ENCODE measurements around the gene DNAAF8.
"Not testable (repeated sequence)": the region's sequence is repeated elsewhere in the genome, so short reads cannot be mapped to it uniquely, and the experiment has no call there.

The DNAAF8 gene

GRCh38 chr16:4754865-4755264 lies 20.5 kb downstream of the DNAAF8 start:
- DNase-seq = no peak

DNA sequence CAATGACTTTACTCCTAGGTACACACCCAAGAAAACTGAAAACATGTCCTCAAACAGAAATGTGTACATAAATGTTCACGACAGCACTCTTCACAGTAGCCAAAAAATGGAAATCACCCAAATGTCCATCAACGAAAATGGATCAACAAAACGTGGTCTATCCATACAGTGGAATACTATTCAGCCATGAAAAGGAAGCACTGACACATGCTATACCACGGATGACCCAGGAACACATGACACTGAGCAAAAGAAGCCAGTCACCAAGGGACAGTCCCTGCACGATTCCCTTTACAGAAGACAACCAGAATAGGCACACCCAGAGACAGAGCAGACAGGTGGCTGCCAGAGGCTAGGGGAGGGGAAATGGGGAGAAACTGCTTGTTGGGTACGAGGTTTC lies 21.4 kb downstream of the DNAAF8 start:
- no peak for DNase-seq

GRCh38 chr16:4760221-4760910 lies 26.0 kb downstream of the DNAAF8 start:
- no peak for DNase-seq

DNA sequence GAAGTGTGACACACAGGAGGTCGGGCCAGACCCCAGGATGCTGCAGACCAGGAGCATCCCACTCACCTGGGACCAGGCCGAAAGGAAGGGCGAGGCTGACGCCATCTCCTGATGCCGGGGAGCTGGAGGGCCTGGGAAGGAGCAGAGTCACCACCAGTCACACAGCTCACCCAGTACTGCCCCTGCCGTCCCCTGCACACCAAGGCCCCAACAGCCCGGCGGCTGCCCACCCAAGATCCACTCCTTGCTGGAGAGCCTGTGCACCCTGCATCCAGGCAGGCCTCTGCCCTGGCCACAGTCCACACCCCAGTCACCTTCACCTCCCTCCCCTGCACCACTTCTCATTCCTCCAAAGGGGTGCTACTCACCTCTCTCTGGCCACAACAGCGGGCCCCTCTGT lies 27.9 kb downstream of the DNAAF8 start:
- no peak for DNase-seq

DNA sequence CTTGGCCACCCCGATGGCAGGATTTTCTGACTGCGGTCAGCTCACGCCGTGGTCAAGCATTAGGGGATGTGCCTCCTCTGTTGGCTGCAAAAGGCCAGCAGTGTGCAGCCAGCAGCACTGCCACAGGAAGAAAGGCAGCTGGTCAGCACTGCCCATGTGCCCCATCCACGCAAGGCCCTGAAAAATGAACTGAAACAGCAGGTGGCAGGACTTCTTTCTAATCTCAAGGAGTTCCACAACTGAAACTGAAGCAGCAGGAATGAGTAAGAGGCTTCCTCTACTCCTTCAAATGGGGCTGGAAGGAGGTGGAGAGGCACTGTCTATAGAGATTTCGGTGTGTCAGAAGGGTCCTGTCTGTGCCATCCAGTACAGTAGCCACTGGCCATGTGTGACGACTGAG lies 29.5 kb downstream of the DNAAF8 start:
- DNase-seq = no peak

DNA sequence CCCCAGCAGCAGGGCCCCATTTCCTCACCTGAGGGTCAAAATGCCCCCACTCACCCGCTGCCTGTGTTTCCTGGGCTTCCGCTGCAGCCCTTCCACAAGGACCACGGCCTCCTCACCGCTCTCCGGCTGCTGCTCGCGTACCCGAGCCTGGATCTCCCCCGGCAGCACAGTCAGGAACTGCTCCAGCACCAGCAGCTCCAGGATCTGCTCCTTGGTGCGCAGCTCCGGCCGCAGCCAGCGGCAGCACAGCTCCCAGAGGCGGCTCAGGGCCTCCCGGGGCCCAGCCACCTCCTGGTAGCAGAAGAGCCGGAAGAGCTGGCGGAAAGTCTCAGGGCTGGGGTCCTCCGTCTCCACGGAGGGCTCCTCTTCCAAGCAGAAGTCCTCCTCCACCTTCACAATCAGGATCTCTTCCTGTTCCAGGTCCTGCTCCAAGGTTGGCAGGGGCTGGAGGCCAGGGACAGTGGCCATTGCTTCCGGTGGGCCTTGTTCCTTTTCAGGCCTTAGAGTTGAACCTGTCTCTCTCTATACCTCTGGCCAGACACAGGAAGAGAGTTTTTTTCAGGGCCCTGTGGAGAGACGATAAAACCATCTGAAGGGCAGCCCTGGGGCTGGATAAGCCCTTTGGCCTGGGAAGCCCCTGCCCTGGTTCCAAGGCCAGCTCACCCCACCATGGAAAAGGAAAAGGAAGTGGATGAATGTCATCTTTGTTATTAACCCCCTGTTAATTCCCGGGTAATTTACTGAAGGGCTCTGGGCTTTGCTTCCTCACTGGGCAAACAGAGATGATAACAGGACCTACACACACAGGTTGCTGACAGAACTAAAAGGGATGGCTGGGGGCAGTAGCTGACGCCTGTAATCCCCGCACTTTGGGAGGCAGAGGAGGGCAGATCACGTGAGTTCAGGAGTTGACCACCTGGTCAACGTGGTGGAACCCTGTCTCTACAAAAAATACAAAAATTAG lies 31.5 kb downstream of the DNAAF8 start:
- no peak for DNase-seq

GRCh38 chr16:4766875-4767628 lies 32.7 kb downstream of the DNAAF8 start, which contains the start of gene ZNF500:
Gene ZNF500 (minus strand): TSS chr16:4767162. CDS start chr16:4765978, 1,184 bp downstream.
- DNase-seq = peak; percentile 94

DNA sequence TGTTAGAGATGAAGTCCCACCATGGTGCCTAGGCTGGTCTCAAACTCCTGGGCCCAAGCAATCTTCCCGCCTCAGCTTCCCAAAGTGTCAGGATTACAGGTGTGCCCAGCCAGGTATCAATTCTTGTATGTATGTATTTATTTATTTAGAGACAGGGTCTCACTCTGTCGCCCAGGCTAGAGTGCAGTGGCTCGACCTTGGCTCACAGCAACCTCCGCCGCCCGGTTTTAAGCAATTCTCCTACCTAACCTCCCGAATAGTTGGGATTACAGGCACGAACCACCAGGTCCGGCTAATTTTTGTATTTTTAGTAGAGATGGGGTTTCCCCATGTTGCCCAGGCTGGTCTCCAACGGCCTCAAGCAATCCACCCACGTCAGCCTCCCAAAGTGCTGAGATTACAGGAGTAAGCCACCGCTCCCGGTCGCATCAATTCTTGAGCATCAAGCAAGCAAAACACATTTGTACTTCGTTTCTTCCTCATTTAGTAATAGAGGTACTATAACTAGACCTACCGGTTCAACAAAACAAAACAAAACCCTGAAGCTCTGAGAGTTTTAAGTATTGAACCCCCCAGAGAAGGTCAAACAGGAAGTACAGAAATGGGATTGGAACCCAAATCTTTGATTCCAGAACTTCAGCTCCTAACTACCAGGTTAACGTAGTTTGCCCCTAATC lies 33.7 kb downstream of the DNAAF8 start:
- DNase-seq = peak; percentile 41

GRCh38 chr16:4768549-4769305 lies 34.4 kb downstream of the DNAAF8 start:
- peak; percentile 95 for DNase-seq

DNA sequence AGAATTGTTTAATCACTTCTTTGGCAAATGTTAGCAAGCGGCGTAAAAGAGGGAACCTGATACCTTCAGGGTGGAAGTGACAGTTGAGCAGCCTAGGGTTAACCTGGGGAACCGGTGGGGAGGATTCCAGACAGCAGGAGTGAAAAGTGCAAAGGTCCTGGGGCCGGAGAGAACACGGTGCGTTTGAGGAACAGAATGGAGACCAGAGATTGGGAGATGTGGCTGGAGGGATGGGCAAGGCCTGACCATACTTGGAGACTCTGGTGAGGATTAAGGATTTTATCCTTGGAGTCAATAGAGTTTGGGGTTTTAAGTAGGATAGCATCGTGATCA lies 34.9 kb downstream of the DNAAF8 start:
- DNase-seq = no peak

DNA sequence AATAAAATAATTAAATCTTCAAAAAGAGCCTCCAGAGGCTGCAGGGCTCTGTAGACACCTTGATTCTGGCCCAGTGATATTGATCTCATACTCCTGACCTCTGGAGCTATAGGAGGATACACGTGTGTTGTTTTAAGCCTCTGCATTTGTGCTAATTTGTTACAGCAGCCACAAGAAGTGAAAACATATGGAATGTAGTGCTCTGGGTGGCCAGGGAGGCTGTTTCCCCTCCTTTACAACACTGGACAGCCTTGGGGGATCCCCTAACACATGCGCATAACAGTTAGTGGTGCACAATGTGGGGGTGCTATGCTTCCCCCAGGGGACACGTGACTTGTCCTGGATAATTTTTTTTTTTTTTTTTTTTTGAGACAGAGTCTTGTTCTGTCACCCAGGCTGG lies 37.3 kb downstream of the DNAAF8 start:
- no peak for DNase-seq

DNA sequence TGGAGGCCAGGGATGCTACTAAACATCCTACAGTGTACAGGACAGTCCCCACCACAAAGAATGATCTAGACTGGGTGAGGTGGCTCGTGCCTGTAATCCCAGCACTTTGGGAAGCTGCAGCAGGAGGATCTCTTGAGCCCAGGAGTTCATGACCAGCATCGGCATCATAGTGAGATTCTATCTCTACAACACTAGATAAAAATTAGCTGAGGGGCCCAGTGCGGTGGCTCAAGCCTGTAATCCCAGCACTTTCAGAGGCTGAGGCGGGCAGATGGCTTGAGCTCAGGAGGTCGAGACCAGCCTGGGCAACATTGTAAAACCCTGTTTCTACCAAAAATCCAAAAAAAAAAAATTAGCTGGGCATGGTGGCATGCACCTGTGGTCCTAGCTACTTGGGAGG lies 38.0 kb downstream of the DNAAF8 start:
- DNase-seq = no peak

- no peak for DNase-seq
Measured at GRCh38 chr16:4775005-4775404, 40.7 kb downstream of the DNAAF8 start.

- DNase-seq = no peak
Measured at GRCh38 chr16:4776141-4776705, 41.9 kb downstream of the DNAAF8 start.

DNA sequence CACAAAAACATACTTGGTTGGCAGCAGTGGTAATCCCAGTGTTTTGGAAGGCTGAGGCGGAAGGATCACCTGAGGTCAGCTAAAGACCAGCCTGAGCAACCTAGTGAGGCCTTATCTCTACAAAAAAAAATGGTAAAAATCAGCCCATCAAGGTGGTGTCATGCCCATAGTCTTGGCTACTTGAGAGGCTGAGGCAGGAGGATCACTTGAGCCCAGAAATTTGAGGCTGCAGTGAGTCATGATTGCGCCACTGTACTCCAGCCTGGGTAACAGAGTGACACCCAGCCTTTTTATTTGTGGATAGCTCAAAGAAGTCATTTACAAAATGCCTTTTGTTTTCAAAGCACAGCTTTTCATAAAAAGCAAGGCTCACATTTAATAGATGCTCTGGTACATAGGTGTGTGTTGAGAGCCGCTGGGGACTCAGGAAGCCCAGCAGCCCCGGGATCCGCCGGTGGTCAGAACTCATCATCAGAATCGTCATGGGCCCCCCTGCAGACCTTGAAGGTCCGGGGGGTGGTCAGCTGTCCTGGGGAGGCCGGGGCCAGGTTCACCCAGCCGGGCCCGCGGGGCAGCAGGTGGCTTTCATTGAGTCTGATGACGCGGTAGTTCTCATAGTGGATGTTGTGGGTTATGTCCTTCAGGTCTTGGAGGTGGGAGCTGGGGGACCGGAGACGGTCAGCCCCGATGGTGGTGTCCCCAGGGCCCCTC lies 43.2 kb downstream of the DNAAF8 start:
- no peak for DNase-seq

DNA sequence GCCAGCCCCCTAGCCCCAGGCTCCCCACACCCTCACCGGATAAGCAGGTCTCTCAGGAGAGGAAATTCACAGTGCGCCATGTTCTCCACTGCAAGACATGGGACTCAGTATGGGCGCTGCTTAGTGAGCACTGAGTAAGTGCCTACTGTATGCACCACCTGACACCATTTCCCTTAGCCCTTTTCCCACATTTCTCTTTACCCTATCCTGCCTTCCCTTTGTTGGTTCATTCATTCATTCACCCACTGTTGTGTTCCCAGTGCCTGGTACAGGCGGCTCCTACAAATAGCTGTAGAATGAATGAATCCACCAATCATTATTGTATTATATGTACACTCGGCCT lies 43.7 kb downstream of the DNAAF8 start:
- no peak for DNase-seq

GRCh38 chr16:4780235-4780634 lies 45.9 kb downstream of the DNAAF8 start:
- DNase-seq = peak; percentile 45

DNA sequence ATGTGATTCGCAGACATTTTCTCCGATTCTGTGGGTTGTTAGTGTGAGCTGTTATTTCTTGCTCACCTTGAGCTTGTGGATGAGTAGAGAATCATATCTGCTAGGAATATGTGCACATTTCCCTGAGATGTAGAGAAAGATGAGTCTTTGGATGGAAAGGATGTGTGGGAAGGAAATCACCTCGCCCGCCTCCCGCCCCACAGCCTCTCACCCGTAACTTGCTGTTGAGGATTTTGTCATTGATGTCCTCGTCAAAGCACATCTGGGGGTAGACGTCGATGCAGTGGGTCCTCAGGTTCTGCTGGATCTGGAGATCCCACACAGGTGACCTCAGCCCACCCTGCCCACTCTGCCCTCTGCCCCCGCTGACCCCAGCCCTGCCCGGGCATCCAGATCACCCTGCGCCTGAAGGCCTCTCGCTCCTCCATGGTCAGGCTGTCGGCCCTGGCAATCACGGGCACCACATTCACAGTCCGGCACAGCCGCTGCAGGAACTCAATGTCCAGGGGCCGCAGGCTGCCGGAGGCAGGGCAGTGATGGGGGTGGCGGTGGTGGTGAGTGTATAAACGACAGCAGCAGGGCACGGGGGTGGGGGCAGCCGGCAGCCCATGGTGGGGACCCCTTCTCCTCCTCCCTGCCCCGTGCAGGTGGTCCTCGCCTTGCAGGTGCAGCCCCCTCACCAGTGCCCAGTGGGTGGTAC lies 49.1 kb downstream of the DNAAF8 start:
- DNase-seq = no peak

GRCh38 chr16:4783951-4784336 lies 49.6 kb downstream of the DNAAF8 start:
- DNase-seq = no peak

DNA sequence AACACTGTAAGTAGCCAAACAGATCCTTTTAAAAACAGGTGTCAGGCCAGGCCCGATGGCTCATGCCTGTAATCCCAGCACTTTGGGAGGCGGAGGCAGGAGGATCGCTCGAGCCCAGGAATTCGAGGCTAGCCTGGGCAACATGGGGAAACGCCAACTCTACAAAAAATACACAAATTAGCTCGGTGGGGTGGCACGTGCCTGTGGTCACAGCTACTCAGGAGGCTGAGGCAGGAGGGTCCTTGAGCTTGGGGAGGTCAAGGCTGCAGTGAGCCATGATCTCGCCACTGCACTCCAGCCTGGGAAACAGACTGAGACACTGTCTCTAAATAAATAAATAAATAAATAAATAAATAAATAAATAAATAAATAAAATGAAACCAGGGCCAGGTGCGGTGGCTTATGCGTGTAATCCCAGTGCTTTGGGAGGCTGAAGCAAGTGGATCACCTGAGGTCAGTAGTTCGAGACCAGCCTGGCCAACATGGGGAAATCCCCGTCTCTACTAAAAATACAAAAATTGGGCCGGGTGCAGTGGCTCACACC lies 50.2 kb downstream of the DNAAF8 start:
- DNase-seq = not testable (repeated sequence)

All from EL (cell line).